Kidney (tissue), 14 donors: ENCODE measurements around the gene FAM13C. TPM values are rescaled to one million over a fixed set of nuclear protein-coding genes. Genes with fewer than 3 reads are reported as not detected.

Experiments
- DNase-seq, 5 donors: peaks; one replicate each; pipeline ENCODE4 v3.0.0-alpha.2; 2013 to 2020
- FAIRE-seq: peaks from 2 replicates; lab custom pipeline; 2012; peaks lifted over from hg19 to GRCh38; lab: Jason Lieb, UNC
- H3K27ac ChIP-seq, 2 donors: one replicate each; pipeline ENCODE4 v1.7.0; 2013; ENCODE audit warnings: low read depth in 2 of 2, low read length in 2 of 2, inconsistent platforms in 1 of 2
- H3K27me3 ChIP-seq: one replicate; pipeline ENCODE4 v1.7.1; 2013; ENCODE audit warnings: low read length, inconsistent platforms; ENCODE audit not compliant: control insufficient read depth, insufficient read depth
- H3K36me3 ChIP-seq, 3 donors: one replicate each; pipeline versions ENCODE4 v1.7.0 to v1.7.1; 2013; ENCODE audit warnings: low read length in 3 of 3, control low read depth in 1 of 3, inconsistent platforms in 1 of 3; ENCODE audit not compliant: insufficient read depth in 3 of 3, control insufficient read depth in 2 of 3
- H3K4me1 ChIP-seq, 3 donors: one replicate each; pipeline versions ENCODE4 v1.7.0 to v1.7.1; 2013; ENCODE audit warnings: low read length in 3 of 3, inconsistent platforms in 1 of 3, low read depth in 1 of 3; ENCODE audit not compliant: control insufficient read depth in 2 of 3, insufficient read depth in 2 of 3
- H3K4me3 ChIP-seq, 3 donors: one replicate each; pipeline versions ENCODE4 v1.7.0 to v1.8.1; 2013; ENCODE audit warnings: low read length in 3 of 3, control low read depth in 1 of 3, inconsistent platforms in 1 of 3
- H3K9ac ChIP-seq, 3 donors: one replicate each; pipeline versions ENCODE4 v1.7.0 to v1.7.1; 2013; ENCODE audit warnings: low read length in 3 of 3, control low read depth in 1 of 3, inconsistent platforms in 1 of 3
- H3K9me3 ChIP-seq, 3 donors: one replicate each; pipeline versions ENCODE4 v1.7.0 to v1.7.1; 2013; ENCODE audit warnings: low read length in 3 of 3, control low read depth in 1 of 3, inconsistent platforms in 1 of 3; ENCODE audit not compliant: control insufficient read depth in 2 of 3, insufficient read depth in 1 of 3
- CTCF ChIP-seq: IDR thresholded peaks from 3 replicates; pipeline ENCODE4 v1.5.1; 2012; ENCODE audit warnings: mild to moderate bottlenecking, moderate library complexity, borderline replicate concordance; ENCODE audit not compliant: insufficient read depth; ENCODE audit errors: extremely low read depth
- intact Hi-C: fragments of 100-400 bp; cut with DNase I; formaldehyde crosslinking; loops from one replicate; pipeline ENCODE4 v1.11.1; 2022
- polyA plus RNA-seq: library from polyadenylated mRNA; stranded (reverse); fragments of 350-450 nt; fragmentation: Illumina TruSeq; extraction: RNeasy Lipid Tissue Mini Kit (QIAGEN cat#74804); gene quantifications from one replicate; pipeline ENCODE4 v1.2.3, GENCODE V29; 2014; ENCODE audit warnings: low read depth, low replicate concordance; ENCODE audit not compliant: insufficient read depth
- total RNA-seq: library from RNA; stranded (reverse); fragmentation: NEBNext Ultra II Directional; extraction: Animal tissue kit (Norgen Biotek cat#: 25700); gene quantifications from one replicate; pipeline ENCODE4 v1.2.1, GENCODE V29; 2021
- donor health status: control.
- donor health status: control.
- donor health status: control.
- donor health status: control.
- donor health status: control.
- donor health status: DM: yes; HTN: yes; CAD: no.
- donor health status: Normal renal cell carcinoma (clear cell type).

FAM13C gene
- total and polyA plus RNA-seq, 2 donors from 2014 or later, result 1.5 to 8.8 TPM

- no peak for TF ChIP-seq CTCF
- intact Hi-C loops, result no loop called here
- no peak overlapping the region for H3K4me3 ChIP-seq
- no peak for DNase-seq
- H3K9ac ChIP-seq, result no peak overlapping the region
- no peaks in the 10 kb centered on the region for H3K9me3 ChIP-seq
- no peaks in the 10 kb centered on the region for H3K27me3 ChIP-seq
- H3K4me1 ChIP-seq, result no peaks in the 10 kb centered on the region
- FAIRE-seq, result no peak
- no peaks in the 10 kb centered on the region for H3K36me3 ChIP-seq
- H3K27ac ChIP-seq, result no peak overlapping the region
Measured at GRCh38 chr10:59397961-59398360, 35.6 kb upstream of the FAM13C start.

- H3K9ac ChIP-seq, result no peak overlapping the region
- FAIRE-seq, result no peak
- H3K4me3 ChIP-seq, result no peak overlapping the region
- TF ChIP-seq CTCF, result no peak
- no peak overlapping the region for H3K27ac ChIP-seq
- H3K4me1 ChIP-seq, result no peaks in the 10 kb centered on the region
- H3K36me3 ChIP-seq, result no peaks in the 10 kb centered on the region
- intact Hi-C loops, result no loop called here
- no peak for DNase-seq
- H3K9me3 ChIP-seq, result no peaks in the 10 kb centered on the region
- no peaks in the 10 kb centered on the region for H3K27me3 ChIP-seq
Measured at GRCh38 chr10:59395984-59396383, 33.6 kb upstream of the FAM13C start.

- Histone ChIP-seq H3K9me3 (no peaks in the 10 kb centered on the region), H3K27me3 (no peaks in the 10 kb centered on the region), H3K36me3 (no peaks in the 10 kb centered on the region), H3K9ac (no peak overlapping the region), H3K27ac (no peak overlapping the region), H3K4me1 (no peaks in the 10 kb centered on the region), H3K4me3 (no peak overlapping the region)
- FAIRE-seq (no peak), DNase-seq (no peak)
- intact Hi-C loops, result no loop called here
- no peak for TF ChIP-seq CTCF
Measured at GRCh38 chr10:59393349-59393748, 31.0 kb upstream of the FAM13C start.

GRCh38 chr10:59391060-59391459 is 28.7 kb upstream of the FAM13C start:
- Histone ChIP-seq H3K9ac (no peak overlapping the region), H3K4me3 (no peak overlapping the region), H3K4me1 (no peaks in the 10 kb centered on the region), H3K27me3 (no peaks in the 10 kb centered on the region), H3K36me3 (no peaks in the 10 kb centered on the region), H3K27ac (no peak overlapping the region), H3K9me3 (no peaks in the 10 kb centered on the region)
- intact Hi-C loops, result no loop called here
- no peak for DNase-seq
- no peak for TF ChIP-seq CTCF
- FAIRE-seq, result no peak
